Caco-2 (cell line): Measurements from ENCODE around the gene ARIH1. TPM values are rescaled to one million over a fixed set of nuclear protein-coding genes. Genes with fewer than 3 reads are reported as not detected.

Experiments
- BruUV-seq: library from RNA; stranded (reverse); fragments of 400-500 nt; replicated peaks from 2 replicates; lab custom pipeline; 2021; lab: Mats Ljungman, UMichigan
- CTCF ChIA-PET: fragments of 300-600 bp; sonication (Branson Sonifier 250); formaldehyde crosslinking; loops from one replicate; lab custom pipeline; 2022; ENCODE audit warnings: antibody characterized with exemption; lab: Charles Lee
- POLR2A ChIA-PET: fragments of 300-600 bp; sonication (Branson Sonifier 250); formaldehyde crosslinking; loops from one replicate; lab custom pipeline; 2022; ENCODE audit warnings: antibody characterized with exemption; lab: Charles Lee
- DNase-seq, 2 experiments: peaks; one replicate each; pipeline versions ENCODE4 v3.0.0 to v3.0.0-alpha.2; 2020 to 2022
- H3K27me3 ChIP-seq: replicated peaks from 2 replicates; pipeline ENCODE4 v1.6.0; 2011; ENCODE audit warnings: low read length; ENCODE audit not compliant: control insufficient read depth, insufficient read depth
- H3K36me3 ChIP-seq: 2 replicates; pipeline ENCODE4 v1.5.1; 2011; ENCODE audit warnings: low read length; ENCODE audit not compliant: control insufficient read depth, insufficient read depth
- H3K4me1 ChIP-seq: fragments of 250-450 bp; sonication (Bioruptor Pico); 2 replicates; pipeline ENCODE4 v1.5.1; 2020; ENCODE audit warnings: mild to moderate bottlenecking
- H3K4me3 ChIP-seq: 2 replicates; pipeline ENCODE4 v1.5.1; 2011; ENCODE audit warnings: low read depth, mild to moderate bottlenecking, control low read depth, low read length
- H3K9me3 ChIP-seq: fragments of 250-450 bp; sonication (Bioruptor Pico); 2 replicates; pipeline ENCODE4 v1.5.1; 2020; ENCODE audit warnings: mild to moderate bottlenecking, moderate library complexity
- H3K27ac Mint-ChIP-seq: one replicate; pipeline ENCODE4 v1.8.0; 2022; ENCODE audit warnings: mixed read lengths; ENCODE audit not compliant: unreplicated experiment
- H3K27me3 Mint-ChIP-seq: one replicate; pipeline ENCODE4 v1.8.0; 2022; ENCODE audit warnings: mixed read lengths; ENCODE audit not compliant: insufficient read depth, unreplicated experiment
- H3K36me3 Mint-ChIP-seq: one replicate; pipeline ENCODE4 v1.8.0; 2022; ENCODE audit warnings: mild to moderate bottlenecking, mixed read lengths; ENCODE audit not compliant: insufficient read depth, unreplicated experiment
- H3K4me1 Mint-ChIP-seq: one replicate; pipeline ENCODE4 v1.8.0; 2022; ENCODE audit warnings: low read depth, mixed read lengths; ENCODE audit not compliant: unreplicated experiment
- H3K4me3 Mint-ChIP-seq: one replicate; pipeline ENCODE4 v1.8.0; 2022; ENCODE audit warnings: mild to moderate bottlenecking, moderate library complexity, mixed read lengths; ENCODE audit not compliant: unreplicated experiment
- H3K9me3 Mint-ChIP-seq: one replicate; pipeline ENCODE4 v1.8.0; 2022; ENCODE audit warnings: mixed read lengths; ENCODE audit not compliant: unreplicated experiment
- intact Hi-C: fragments of 100-400 bp; cut with micrococcal nuclease; formaldehyde crosslinking; loops from one replicate; pipeline ENCODE4 v1.10.0; 2022; ENCODE audit not compliant: unreplicated experiment
- total RNA-seq: library from RNA; stranded (reverse); gene quantifications from 2 replicates; pipeline ENCODE4 v1.2.3, GENCODE V29; 2022
- TF ChIP-seq, protein P1 (sequence below), 2 experiments: fragments of 200-600 bp in 1 of 2; IDR thresholded peaks; 1 replicate in 1 of 2; 2 replicates in 1 of 2; pipeline versions ENCODE4 v1.5.1 to v1.8.0; 2011 to 2022; ENCODE audit warnings: antibody characterized with exemption in 1 of 2, control low read depth in 1 of 2, inconsistent platforms in 1 of 2, low read depth in 1 of 2, low read length in 1 of 2, mild to moderate bottlenecking in 1 of 2, moderate library complexity in 1 of 2; ENCODE audit not compliant: insufficient read depth in 1 of 2, severe bottlenecking in 1 of 2, unreplicated experiment in 1 of 2

ARIH1 gene
- total RNA-seq, 1 experiment from 2014 or later: 126 TPM

- intact Hi-C loops: no loop called here
- Histone ChIP-seq H3K9me3 (no peaks in the 10 kb centered on the region), H3K4me1 (0 out of 2 replicates have a peak, but pooled peaks cover 3% of the 10 kb centered on the region), H3K4me3 (no peak overlapping the region), H3K36me3 (no peaks in the 10 kb centered on the region), H3K27me3 (no peaks in the 10 kb centered on the region)
- H3K27me3 Mint-ChIP-seq: no peaks in the 10 kb centered on the region
- H3K4me3 Mint-ChIP-seq: no peak overlapping the region
- BruUV-seq: no TSS peak
- TF ChIP-seq, protein P1, sequence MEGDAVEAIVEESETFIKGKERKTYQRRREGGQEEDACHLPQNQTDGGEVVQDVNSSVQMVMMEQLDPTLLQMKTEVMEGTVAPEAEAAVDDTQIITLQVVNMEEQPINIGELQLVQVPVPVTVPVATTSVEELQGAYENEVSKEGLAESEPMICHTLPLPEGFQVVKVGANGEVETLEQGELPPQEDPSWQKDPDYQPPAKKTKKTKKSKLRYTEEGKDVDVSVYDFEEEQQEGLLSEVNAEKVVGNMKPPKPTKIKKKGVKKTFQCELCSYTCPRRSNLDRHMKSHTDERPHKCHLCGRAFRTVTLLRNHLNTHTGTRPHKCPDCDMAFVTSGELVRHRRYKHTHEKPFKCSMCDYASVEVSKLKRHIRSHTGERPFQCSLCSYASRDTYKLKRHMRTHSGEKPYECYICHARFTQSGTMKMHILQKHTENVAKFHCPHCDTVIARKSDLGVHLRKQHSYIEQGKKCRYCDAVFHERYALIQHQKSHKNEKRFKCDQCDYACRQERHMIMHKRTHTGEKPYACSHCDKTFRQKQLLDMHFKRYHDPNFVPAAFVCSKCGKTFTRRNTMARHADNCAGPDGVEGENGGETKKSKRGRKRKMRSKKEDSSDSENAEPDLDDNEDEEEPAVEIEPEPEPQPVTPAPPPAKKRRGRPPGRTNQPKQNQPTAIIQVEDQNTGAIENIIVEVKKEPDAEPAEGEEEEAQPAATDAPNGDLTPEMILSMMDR (IDR thresholded peaks at IDR 0.05; ENCODE audit: insufficient read depth in 1 of 2, low read depth in 1 of 2, low read length in 1 of 2, severe bottlenecking in 1 of 2, unreplicated experiment in 1 of 2): no peak
- H3K36me3 Mint-ChIP-seq: peaks cover 5% of the 10 kb centered on the region
- DNase-seq: no peak
- no peaks in the 10 kb centered on the region for H3K9me3 Mint-ChIP-seq
- H3K4me1 Mint-ChIP-seq: peaks cover 15% of the 10 kb centered on the region
- H3K27ac Mint-ChIP-seq: no peak overlapping the region
- ChIA-PET CTCF (no interaction called here), POLR2A (no interaction called here)
Observed at GRCh38 chr15:72489943-72490554, 15.9 kb downstream of the ARIH1 start.

DNA sequence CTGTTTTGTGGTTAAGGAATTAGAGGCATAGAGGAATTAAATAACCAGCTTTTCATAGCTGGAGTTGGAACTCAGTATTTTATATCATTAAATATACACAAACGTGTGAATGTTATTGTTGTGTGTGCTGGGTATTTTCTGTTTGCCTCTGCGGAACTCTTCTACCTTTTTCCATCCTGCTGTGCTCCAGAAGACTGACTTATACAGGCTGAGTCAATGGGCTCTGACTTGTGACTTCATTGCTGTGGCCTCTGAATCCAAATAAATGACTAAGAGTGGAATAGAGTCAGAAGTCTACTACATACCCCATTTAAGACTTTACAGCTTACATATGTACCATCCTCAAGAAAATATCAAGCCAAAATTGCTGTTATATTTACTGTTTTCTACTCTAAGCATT lies 17.6 kb downstream of the ARIH1 start:
- BruUV-seq: no TSS peak
- Histone ChIP-seq H3K4me1 (0 out of 2 replicates have a peak, but pooled peaks cover 3% of the 10 kb centered on the region), H3K4me3 (no peak overlapping the region), H3K36me3 (no peaks in the 10 kb centered on the region), H3K9me3 (no peaks in the 10 kb centered on the region), H3K27me3 (no peaks in the 10 kb centered on the region)
- Mint-ChIP-seq H3K4me3 (no peak overlapping the region), H3K4me1 (peaks cover 15% of the 10 kb centered on the region), H3K27me3 (no peaks in the 10 kb centered on the region), H3K36me3 (peaks cover 5% of the 10 kb centered on the region), H3K27ac (no peak overlapping the region), H3K9me3 (no peaks in the 10 kb centered on the region)
- DNase-seq: no peak
- TF ChIP-seq, protein P1 (IDR thresholded peaks at IDR 0.05; ENCODE audit: insufficient read depth in 1 of 2, low read depth in 1 of 2, low read length in 1 of 2, severe bottlenecking in 1 of 2, unreplicated experiment in 1 of 2): no peak
- CTCF ChIA-PET: interaction anchor here (0.6 kb wide), 1 partner anchor 55 kb away, joined by 5 read pairs; no protein-coding TSS in a partner anchor
- intact Hi-C loops: no loop called here
- POLR2A ChIA-PET: no interaction called here

DNA sequence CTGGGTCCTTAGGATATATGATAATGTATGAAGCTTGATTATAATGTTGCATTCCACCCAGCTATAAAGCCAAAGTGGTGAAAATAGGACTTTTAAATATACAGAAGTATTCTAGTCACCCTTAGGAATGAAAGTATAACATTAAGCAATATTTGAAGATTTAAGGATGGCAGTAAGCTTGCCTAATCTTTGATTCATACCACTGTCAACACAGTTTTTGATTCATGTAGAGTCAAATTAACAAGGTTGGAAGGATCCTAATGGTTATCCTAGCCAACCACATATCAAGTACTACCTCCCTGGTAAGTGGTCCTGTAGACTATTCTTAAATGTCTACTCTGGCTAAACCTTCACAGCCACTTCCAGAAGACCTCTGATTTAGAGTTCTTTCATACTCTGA lies 18.6 kb downstream of the ARIH1 start:
- Histone ChIP-seq H3K9me3 (no peaks in the 10 kb centered on the region), H3K27me3 (no peaks in the 10 kb centered on the region), H3K36me3 (no peaks in the 10 kb centered on the region), H3K4me3 (no peak overlapping the region), H3K4me1 (no peaks in the 10 kb centered on the region)
- no peak for DNase-seq
- intact Hi-C loops: no loop called here
- Mint-ChIP-seq H3K9me3 (no peaks in the 10 kb centered on the region), H3K27me3 (no peaks in the 10 kb centered on the region), H3K36me3 (peaks cover 5% of the 10 kb centered on the region), H3K27ac (no peak overlapping the region), H3K4me1 (peaks cover 10% of the 10 kb centered on the region), H3K4me3 (no peak overlapping the region)
- TF ChIP-seq, protein P1 (IDR thresholded peaks at IDR 0.05; ENCODE audit: insufficient read depth in 1 of 2, low read depth in 1 of 2, low read length in 1 of 2, severe bottlenecking in 1 of 2, unreplicated experiment in 1 of 2): no peak
- POLR2A ChIA-PET: no interaction called here
- no TSS peak for BruUV-seq
- CTCF ChIA-PET: no interaction called here
